A549 (cell line): ENCODE results near the gene PANX1. TPM values are rescaled to one million over a fixed set of nuclear protein-coding genes. Genes with fewer than 3 reads are reported as not detected.
"Not testable (repeated sequence)": the region's sequence is repeated elsewhere in the genome, so short reads cannot be mapped to it uniquely, and the experiment has no call there.

Source experiments
- ATAC-seq, 2 experiments: fragments of 200-7000 bp in 1 of 2; fragments of >200 bp in 1 of 2; cut with Nextera tagmentation in 1 of 2; cut with Tn5 transposase in 1 of 2; 3 replicates each; pipeline versions ENCODE4 v1.8.0 to v1.9.1; 2018 to 2020; ENCODE audit warnings: mild to moderate bottlenecking in 1 of 2, moderate library complexity in 1 of 2
- CTCF ChIA-PET: fragments of 300-600 bp; sonication (Branson Sonifier 250); formaldehyde crosslinking; extraction: SDS; loops from one replicate; lab custom pipeline; 2021; ENCODE audit warnings: antibody characterized with exemption, inconsistent platforms; lab: Yijun Ruan, JAX
- POLR2A ChIA-PET: fragments of 350-600 bp; formaldehyde crosslinking; extraction: SDS; loops from one replicate; lab custom pipeline; 2021; ENCODE audit warnings: antibody characterized with exemption, inconsistent platforms; lab: Yijun Ruan, JAX
- DNase-seq, 2 experiments: peaks; one replicate each; pipeline versions ENCODE4 v3.0.0 to v3.0.0-alpha.2; 2011 to 2016; ENCODE audit warnings: low read depth in 1 of 2, low spot score in 1 of 2
- FAIRE-seq: peaks from 2 replicates; lab custom pipeline; 2011; peaks lifted over from hg19 to GRCh38; lab: Jason Lieb, UNC
- H3K27ac ChIP-seq, 2 experiments: fragments of >200 bp; sonication (Bioruptor Twin); formaldehyde crosslinking; 3 replicates each; pipeline ENCODE4 v1.5.1; 2016 to 2017
- H3K4me1 ChIP-seq: fragments of >200 bp; sonication (Bioruptor Twin); formaldehyde crosslinking; 3 replicates; pipeline ENCODE4 v1.6.1; 2016
- H3K4me2 ChIP-seq: fragments of >200 bp; sonication (Bioruptor Twin); formaldehyde crosslinking; 3 replicates; pipeline ENCODE4 v1.6.1; 2016
- H3K4me3 ChIP-seq: fragments of >200 bp; sonication (Bioruptor Twin); formaldehyde crosslinking; 3 replicates; pipeline ENCODE4 v1.5.1; 2016
- H3K9me3 ChIP-seq: fragments of >200 bp; sonication (Bioruptor Twin); formaldehyde crosslinking; 3 replicates; pipeline ENCODE4 v1.6.1; 2016
- CBX2 ChIP-seq: fragments of 200-600 bp; sonication (generic); IDR thresholded peaks from 2 replicates; pipeline ENCODE4 v1.6.1; 2016; ENCODE audit warnings: low read depth, mild to moderate bottlenecking, borderline replicate concordance
- CBX8 ChIP-seq: fragments of 200-600 bp; sonication (generic); IDR thresholded peaks from 2 replicates; pipeline ENCODE4 v1.6.1; 2016
- CTCF ChIP-seq: fragments of >200 bp; sonication (Bioruptor Twin); formaldehyde crosslinking; IDR thresholded peaks from 3 replicates; pipeline ENCODE4 v1.5.1; 2016
- FOXS1 ChIP-seq: fragments of 250-450 bp; sonication (Bioruptor Pico); IDR thresholded peaks from 2 replicates; pipeline ENCODE4 v1.5.0; 2020; ENCODE audit warnings: mild to moderate bottlenecking, moderate library complexity
- GATA3 ChIP-seq: IDR thresholded peaks from 2 replicates; pipeline ENCODE4 v1.6.1; 2012; ENCODE audit warnings: borderline replicate concordance
- HMGXB4 ChIP-seq: fragments of 250-450 bp; sonication (Bioruptor Pico); IDR thresholded peaks from 2 replicates; pipeline ENCODE4 v1.5.0; 2021; ENCODE audit warnings: mild to moderate bottlenecking, moderate library complexity, borderline replicate concordance
- HOXB13 ChIP-seq: fragments of 250-450 bp; sonication (Bioruptor Pico); IDR thresholded peaks from 2 replicates; pipeline ENCODE4 v1.5.0; 2020; ENCODE audit warnings: low read depth, mild to moderate bottlenecking, moderate library complexity
- MYC ChIP-seq: IDR thresholded peaks from 2 replicates; pipeline ENCODE4 v1.6.1; 2012; ENCODE audit warnings: mild to moderate bottlenecking, inconsistent platforms, low read length, improper control_type of control experiment, borderline replicate concordance
- NFE2L2 ChIP-seq: fragments of 150-350 bp; conservative IDR thresholded peaks from 2 replicates; pipeline ENCODE4 v1.6.1; 2014; ENCODE audit warnings: low read length
- PBX3 ChIP-seq: IDR thresholded peaks from 2 replicates; pipeline ENCODE4 v1.6.1; 2012
- POLR2AphosphoS2 ChIP-seq: conservative IDR thresholded peaks from 2 replicates; pipeline ENCODE4 v1.6.1; 2012; ENCODE audit warnings: low read length, improper control_type of control experiment, inconsistent platforms
- RCOR1 ChIP-seq: fragments of 150-350 bp; IDR thresholded peaks from 2 replicates; pipeline ENCODE4 v1.6.1; 2014; ENCODE audit warnings: antibody characterized with exemption, low read length, low read depth
- RFX5 ChIP-seq: fragments of 450-650 bp; IDR thresholded peaks from 2 replicates; pipeline ENCODE4 v1.7.1; 2014; ENCODE audit warnings: antibody characterized with exemption, mild to moderate bottlenecking, moderate library complexity
- SREBF2 ChIP-seq: fragments of 450-650 bp; IDR thresholded peaks from 2 replicates; pipeline ENCODE4 v1.6.1; 2014; ENCODE audit warnings: mild to moderate bottlenecking, moderate library complexity
- ZFP36 ChIP-seq: fragments of 450-650 bp; IDR thresholded peaks from 2 replicates; pipeline ENCODE4 v1.6.1; 2014; ENCODE audit warnings: borderline replicate concordance; ENCODE audit not compliant: partially characterized antibody
- WGBS: methylation state at CpG from one replicate; pipeline ENCODE4 v1.1.6; 2017; ENCODE audit errors: missing lambda C conversion rate; 5-methylcytosine and 5-hydroxymethylcytosine counted together
- polyA plus RNA-seq, 4 experiments: library from polyadenylated mRNA; depleted of rRNA in 3 of 4; stranded (reverse); fragments of >200 nt; fragmentation: RNase III in 1 of 4; extraction: RNeasy Plus Mini Kit Qiagen cat#74134 plus additional on column Dnase treatment in 1 of 4; gene quantifications; 2 replicates in 3 of 4; 3 replicates in 1 of 4; pipeline ENCODE4 v1.2.3, GENCODE V29; 2011 to 2017
- TF ChIP-seq, protein P1 (sequence below): fragments of 250-450 bp; sonication (Bioruptor Pico); IDR thresholded peaks from 2 replicates; pipeline ENCODE4 v1.5.0; 2020; ENCODE audit warnings: low read depth, mild to moderate bottlenecking, moderate library complexity

The PANX1 gene
- polyA plus RNA-seq, 2 of the 4 experiments (the other 2 are of a cell fraction), result 11.0 to 13.3 TPM

- TF ChIP-seq CBX2 (no peak), MYC (no peak), RFX5 (no peak), POLR2AphosphoS2 (no peak), HOXB13 (CRISPR knock-in tag) (no peak)
Measured at GRCh38 chr11:94117871-94118270, 10.8 kb upstream of the PANX1 start (continued).

- H3K4me1 ChIP-seq, result peaks cover 12% of the 10 kb centered on the region
- H3K9me3 ChIP-seq, CTCF ChIA-PET, H3K4me3 ChIP-seq, FAIRE-seq, ATAC-seq, H3K4me2 ChIP-seq, POLR2A ChIA-PET, DNase-seq, H3K27ac ChIP-seq: not testable (repeated sequence)
- WGBS, result 87% methylated on average over 6 of the region's 6 CpGs
Measured at GRCh38 chr11:94119676-94120075, 9.0 kb upstream of the PANX1 start.

DNA sequence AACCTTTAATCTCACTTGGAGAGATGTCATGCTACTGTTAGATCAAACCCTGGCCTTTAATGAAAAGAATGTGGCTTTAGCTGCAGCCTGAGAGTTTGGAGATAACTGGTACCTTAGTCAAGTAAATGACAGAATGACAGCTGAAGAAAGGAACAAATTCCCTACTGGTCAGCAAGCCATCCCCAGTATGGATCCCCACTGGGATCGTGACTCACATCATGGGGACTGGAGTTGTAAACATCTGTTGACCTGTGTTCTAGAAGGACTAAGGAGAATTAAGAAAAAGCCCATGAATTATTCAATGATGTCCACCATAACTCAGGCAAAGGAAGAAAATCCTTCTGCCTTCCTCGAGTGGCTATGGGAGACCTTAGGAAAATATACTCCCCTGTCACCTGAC lies 8.1 kb upstream of the PANX1 start:
- H3K9me3 ChIP-seq, ATAC-seq, H3K27ac ChIP-seq, H3K4me2 ChIP-seq, CTCF ChIA-PET, FAIRE-seq, H3K4me3 ChIP-seq, DNase-seq, POLR2A ChIA-PET: not testable (repeated sequence)
- WGBS, result 45% methylated on average over 2 of the region's 2 CpGs
- peaks cover 12% of the 10 kb centered on the region for H3K4me1 ChIP-seq

- FAIRE-seq (no peak), ATAC-seq (no peak), DNase-seq (no peak)
- POLR2A ChIA-PET, result no interaction called here
- H3K9me3 ChIP-seq, result no peaks in the 10 kb centered on the region
- H3K4me1 ChIP-seq, result peaks cover 10% of the 10 kb centered on the region
- H3K4me3 ChIP-seq, result no peak overlapping the region
- CTCF ChIA-PET, result no interaction called here
- H3K4me2 ChIP-seq, result no peak overlapping the region
- 76% methylated on average over 6 of the region's 6 CpGs for WGBS
- TF ChIP-seq CTCF, result no peak
- no peak for TF ChIP-seq CBX8
- TF ChIP-seq ZFP36, result no peak
- no peak for TF ChIP-seq POLR2AphosphoS2
- TF ChIP-seq RCOR1, result no peak
- TF ChIP-seq NFE2L2, result no peak
- TF ChIP-seq, protein P1, sequence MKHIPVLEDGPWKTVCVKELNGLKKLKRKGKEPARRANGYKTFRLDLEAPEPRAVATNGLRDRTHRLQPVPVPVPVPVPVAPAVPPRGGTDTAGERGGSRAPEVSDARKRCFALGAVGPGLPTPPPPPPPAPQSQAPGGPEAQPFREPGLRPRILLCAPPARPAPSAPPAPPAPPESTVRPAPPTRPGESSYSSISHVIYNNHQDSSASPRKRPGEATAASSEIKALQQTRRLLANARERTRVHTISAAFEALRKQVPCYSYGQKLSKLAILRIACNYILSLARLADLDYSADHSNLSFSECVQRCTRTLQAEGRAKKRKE (CRISPR knock-in tag), result no peak
- no peak for TF ChIP-seq HMGXB4 (CRISPR knock-in tag)
- no peak for TF ChIP-seq PBX3
- TF ChIP-seq GATA3, result no peak
- TF ChIP-seq FOXS1 (CRISPR knock-in tag), result no peak
- no peak for TF ChIP-seq SREBF2
- no peak overlapping the region for H3K27ac ChIP-seq
Measured at GRCh38 chr11:94120946-94121345, 7.7 kb upstream of the PANX1 start.
